Measurements from ENCODE around the gene DNAJC18.

Gene DNAJC18

GRCh38 chr5:139403418-139403786 is 35.9 kb downstream of the DNAJC18 start:
- Histone ChIP-seq H3K4me3 (ENCODE audit: low read depth in 1 of 2, low read length in 2 of 2) (peak overlapping the region; percentile 20 to 67; a peak in 3 of 4 replicates), H3K79me2 (ENCODE audit: insufficient read depth, low read length) (0 out of 2 replicates have a peak, but pooled peaks cover 4% of the 10 kb centered on the region), H3K9me3 (ENCODE audit: insufficient read depth, low read length, severe bottlenecking) (no peaks in the 10 kb centered on the region), H3K9ac (ENCODE audit: low read depth, low read length) (peak overlapping the region; percentile 65), H3K27me3 (ENCODE audit: insufficient read depth, low read length, poor library complexity) (no peaks in the 10 kb centered on the region), H2AFZ (ENCODE audit: low read depth, low read length) (peak overlapping the region; percentile 63), H3K4me2 (ENCODE audit: insufficient read depth, low read length) (peak overlapping the region; percentile 89), H3K4me1 (ENCODE audit: insufficient read depth, low read length) (peaks cover 26% of the 10 kb centered on the region), H3K27ac (ENCODE audit: low read length) (peak overlapping the region; percentile 88), H4K20me1 (ENCODE audit: insufficient read depth, low read length) (0 out of 2 replicates have a peak, but pooled peaks cover 3% of the 10 kb centered on the region), H3K36me3 (ENCODE audit: insufficient read depth, low read length) (no peaks in the 10 kb centered on the region)
- DNase-seq (no peak), ATAC-seq (ENCODE audit: insufficient read depth, low read depth) (no peak; the same call in 2 of the 3 replicates)
- TF ChIP-seq CTCF (IDR thresholded peaks at IDR 0.05; ENCODE audit: borderline replicate concordance, extremely low read depth, low read length, poor library complexity, severe bottlenecking) = no peak
- TF ChIP-seq EZH2 (IDR thresholded peaks at IDR 0.05; ENCODE audit: borderline replicate concordance, low read depth, low read length, severe bottlenecking) = no peak

GRCh38 chr5:139402561-139403158 is 36.7 kb downstream of the DNAJC18 start:
- peak; percentile 76 for TF ChIP-seq CTCF (IDR thresholded peaks at IDR 0.05; ENCODE audit: borderline replicate concordance, extremely low read depth, low read length, poor library complexity, severe bottlenecking)
- no peak for TF ChIP-seq EZH2 (IDR thresholded peaks at IDR 0.05; ENCODE audit: borderline replicate concordance, low read depth, low read length, severe bottlenecking)
- Histone ChIP-seq H3K36me3 (ENCODE audit: insufficient read depth, low read length) (no peaks in the 10 kb centered on the region), H3K4me3 (ENCODE audit: low read depth in 1 of 2, low read length in 2 of 2) (peak overlapping the region; percentile 20 to 67; a peak in 2 of 4 replicates), H3K9me3 (ENCODE audit: insufficient read depth, low read length, severe bottlenecking) (no peaks in the 10 kb centered on the region), H3K4me1 (ENCODE audit: insufficient read depth, low read length) (peaks cover 26% of the 10 kb centered on the region), H3K27me3 (ENCODE audit: insufficient read depth, low read length, poor library complexity) (no peaks in the 10 kb centered on the region), H4K20me1 (ENCODE audit: insufficient read depth, low read length) (0 out of 2 replicates have a peak, but pooled peaks cover 3% of the 10 kb centered on the region), H3K79me2 (ENCODE audit: insufficient read depth, low read length) (0 out of 2 replicates have a peak, but pooled peaks cover 4% of the 10 kb centered on the region), H3K27ac (ENCODE audit: low read length) (peak overlapping the region; percentile 88), H3K9ac (ENCODE audit: low read depth, low read length) (peak overlapping the region; percentile 65), H3K4me2 (ENCODE audit: insufficient read depth, low read length) (peak overlapping the region; percentile 89), H2AFZ (ENCODE audit: low read depth, low read length) (no peak overlapping the region)
- DNase-seq = peak; percentile 56
- no peak for ATAC-seq (ENCODE audit: insufficient read depth, low read depth)

- Histone ChIP-seq H3K27me3 (ENCODE audit: insufficient read depth, low read length, poor library complexity) (no peaks in the 10 kb centered on the region), H3K79me2 (ENCODE audit: insufficient read depth, low read length) (0 out of 2 replicates have a peak, but pooled peaks cover 4% of the 10 kb centered on the region), H3K9me3 (ENCODE audit: insufficient read depth, low read length, severe bottlenecking) (no peaks in the 10 kb centered on the region), H3K4me1 (ENCODE audit: insufficient read depth, low read length) (peaks cover 29% of the 10 kb centered on the region), H4K20me1 (ENCODE audit: insufficient read depth, low read length) (peaks cover 6% of the 10 kb centered on the region; the same call in 1 of the 2 replicates), H3K9ac (ENCODE audit: low read depth, low read length) (no peak overlapping the region), H3K36me3 (ENCODE audit: insufficient read depth, low read length) (peaks cover 6% of the 10 kb centered on the region; the same call in 1 of the 2 replicates), H3K4me3 (ENCODE audit: low read depth in 1 of 2, low read length in 2 of 2) (no peak overlapping the region), H2AFZ (ENCODE audit: low read depth, low read length) (no peak overlapping the region), H3K4me2 (ENCODE audit: insufficient read depth, low read length) (no peak overlapping the region), H3K27ac (ENCODE audit: low read length) (no peak overlapping the region)
- DNase-seq (no peak), ATAC-seq (ENCODE audit: insufficient read depth, low read depth) (no peak)
- TF ChIP-seq EZH2 (IDR thresholded peaks at IDR 0.05; ENCODE audit: borderline replicate concordance, low read depth, low read length, severe bottlenecking) (no peak), CTCF (IDR thresholded peaks at IDR 0.05; ENCODE audit: borderline replicate concordance, extremely low read depth, low read length, poor library complexity, severe bottlenecking) (no peak)
Measured at GRCh38 chr5:139401546-139401945, 37.8 kb downstream of the DNAJC18 start.
